Panc1 (cell line): ENCODE results near the gene POLA1.

ENCODE experiments used
- CTCF ChIP-seq: fragments of 450-650 bp; IDR thresholded peaks from 2 replicates; pipeline ENCODE4 v1.5.1; 2017; ENCODE audit warnings: mild to moderate bottlenecking
- POLR2AphosphoS5 ChIP-seq: IDR thresholded peaks from 2 replicates; pipeline ENCODE4 v1.6.1; 2012; ENCODE audit warnings: mild to moderate bottlenecking, low read depth, low read length, moderate library complexity
- REST ChIP-seq, 2 experiments: IDR thresholded peaks; 2 replicates each; pipeline ENCODE4 v1.6.1; 2011 to 2012; ENCODE audit warnings: low read depth in 2 of 2, control low read depth in 1 of 2, low read length in 1 of 2, mild to moderate bottlenecking in 1 of 2, moderate library complexity in 1 of 2; ENCODE audit not compliant: insufficient read depth in 1 of 2

- no peak for TF ChIP-seq CTCF
- TF ChIP-seq POLR2AphosphoS5: no peak
- no peak for TF ChIP-seq REST (IDR thresholded peaks at IDR 0.05; ENCODE audit: insufficient read depth in 1 of 2, low read depth in 2 of 2, low read length in 1 of 2)
Observed at GRCh38 chrX:24858004-24858746, 164.5 kb downstream of the POLA1 start.
